Spleen (tissue), 7 donors: Measurements from ENCODE around the gene SEZ6L2.

Experiments used
- POLR2A ChIP-seq, 3 donors: fragments of 450-650 bp; IDR thresholded peaks; one replicate each; pipeline ENCODE4 v1.5.1; 2017; ENCODE audit warnings: antibody characterized with exemption in 3 of 3, mild to moderate bottlenecking in 1 of 3
- TF ChIP-seq, protein P1 (sequence below), 11 experiments: fragments of 200-600 bp in 7 of 11; fragments of 450-650 bp in 4 of 11; sonication (generic) in 4 of 11; IDR thresholded peaks in 8 of 11; conservative IDR thresholded peaks in 3 of 11; 1 replicate in 7 of 11; 2 replicates in 4 of 11; pipeline versions ENCODE4 v1.4.0 to v1.8.0; 2016 to 2021; ENCODE audit warnings: antibody characterized with exemption in 11 of 11, inconsistent platforms in 4 of 11, mild to moderate bottlenecking in 1 of 11
- donor health status: DM: no; HTN: no; CAD: no; lungs with moderate emphysema.
- donor health status: DM: no; HTN: no; CAD: no.
- donor health status: DM: no; HTN: no; CAD: no.

- TF ChIP-seq, protein P1, sequence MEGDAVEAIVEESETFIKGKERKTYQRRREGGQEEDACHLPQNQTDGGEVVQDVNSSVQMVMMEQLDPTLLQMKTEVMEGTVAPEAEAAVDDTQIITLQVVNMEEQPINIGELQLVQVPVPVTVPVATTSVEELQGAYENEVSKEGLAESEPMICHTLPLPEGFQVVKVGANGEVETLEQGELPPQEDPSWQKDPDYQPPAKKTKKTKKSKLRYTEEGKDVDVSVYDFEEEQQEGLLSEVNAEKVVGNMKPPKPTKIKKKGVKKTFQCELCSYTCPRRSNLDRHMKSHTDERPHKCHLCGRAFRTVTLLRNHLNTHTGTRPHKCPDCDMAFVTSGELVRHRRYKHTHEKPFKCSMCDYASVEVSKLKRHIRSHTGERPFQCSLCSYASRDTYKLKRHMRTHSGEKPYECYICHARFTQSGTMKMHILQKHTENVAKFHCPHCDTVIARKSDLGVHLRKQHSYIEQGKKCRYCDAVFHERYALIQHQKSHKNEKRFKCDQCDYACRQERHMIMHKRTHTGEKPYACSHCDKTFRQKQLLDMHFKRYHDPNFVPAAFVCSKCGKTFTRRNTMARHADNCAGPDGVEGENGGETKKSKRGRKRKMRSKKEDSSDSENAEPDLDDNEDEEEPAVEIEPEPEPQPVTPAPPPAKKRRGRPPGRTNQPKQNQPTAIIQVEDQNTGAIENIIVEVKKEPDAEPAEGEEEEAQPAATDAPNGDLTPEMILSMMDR (IDR thresholded peaks at IDR 0.05 in 8 of 11, conservative IDR thresholded peaks at IDR 0.05 in 3 of 11), result no peak
- no peak for TF ChIP-seq POLR2A (IDR thresholded peaks at IDR 0.05)
Measured at GRCh38 chr16:29831490-29831889, 67.9 kb downstream of the SEZ6L2 start.
